ENCODE measurements around the gene PRCC. TPM values are rescaled to one million over a fixed set of nuclear protein-coding genes. Genes with fewer than 3 reads are reported as not detected.
A peak's percentile ranks its signal among the peaks of the same experiment; 100 is the strongest.

The PRCC gene, protein sequence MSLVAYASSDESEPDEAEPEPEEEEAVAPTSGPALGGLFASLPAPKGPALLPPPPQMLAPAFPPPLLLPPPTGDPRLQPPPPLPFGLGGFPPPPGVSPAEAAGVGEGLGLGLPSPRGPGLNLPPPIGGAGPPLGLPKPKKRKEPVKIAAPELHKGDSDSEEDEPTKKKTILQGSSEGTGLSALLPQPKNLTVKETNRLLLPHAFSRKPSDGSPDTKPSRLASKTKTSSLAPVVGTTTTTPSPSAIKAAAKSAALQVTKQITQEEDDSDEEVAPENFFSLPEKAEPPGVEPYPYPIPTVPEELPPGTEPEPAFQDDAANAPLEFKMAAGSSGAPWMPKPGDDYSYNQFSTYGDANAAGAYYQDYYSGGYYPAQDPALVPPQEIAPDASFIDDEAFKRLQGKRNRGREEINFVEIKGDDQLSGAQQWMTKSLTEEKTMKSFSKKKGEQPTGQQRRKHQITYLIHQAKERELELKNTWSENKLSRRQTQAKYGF
- total RNA-seq, result 16.3 TPM

DNA sequence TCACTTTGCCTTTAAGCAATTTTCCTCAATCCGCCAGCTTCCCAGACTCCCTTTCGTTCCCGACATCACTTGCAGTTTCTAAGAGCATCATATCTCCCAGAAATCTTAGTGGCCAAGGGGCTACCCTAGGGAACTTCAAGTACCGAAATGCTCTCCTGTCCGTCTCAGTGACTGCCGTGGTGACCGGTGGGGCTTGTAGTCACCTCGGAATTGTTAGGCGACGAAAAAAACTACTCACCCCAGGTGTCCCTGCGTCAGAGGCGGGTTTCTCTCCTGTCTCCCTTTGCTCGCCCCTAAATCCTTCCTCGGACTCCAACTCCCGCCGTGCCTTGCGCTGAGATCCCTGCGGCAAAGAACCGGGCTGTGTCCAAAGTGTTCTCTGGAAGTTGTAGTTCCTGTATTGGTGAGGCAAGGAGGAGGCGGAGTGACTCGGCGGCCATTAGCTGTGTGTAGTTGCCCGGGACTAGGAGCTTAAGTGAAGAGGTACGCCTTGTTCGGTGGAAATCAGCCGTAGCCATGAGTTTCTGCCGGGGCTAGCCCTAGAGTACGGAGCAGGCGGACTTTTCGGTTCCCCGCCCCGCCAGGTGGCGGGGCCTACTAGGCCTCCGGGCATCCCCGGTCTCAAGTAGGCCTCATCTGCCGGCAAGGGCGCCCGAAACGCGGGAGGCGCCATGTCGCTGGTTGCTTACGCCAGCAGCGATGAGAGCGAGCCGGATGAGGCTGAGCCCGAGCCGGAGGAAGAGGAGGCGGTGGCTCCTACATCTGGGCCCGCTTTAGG is at the start of gene PRCC:
TSS of gene PRCC (plus strand) at position 435 of the 778 bp plus-strand sequence. CDS start at position 672, 237 bp downstream.
- H3K9me3 ChIP-seq, result no peaks in the 10 kb centered on the region
- H3K27ac ChIP-seq, result peak within 1 kb of the TSS; percentile 90 to 96
- H3K27me3 ChIP-seq, result no peaks in the 10 kb centered on the region
- peak within 1 kb of the TSS; percentile 78 to 97 for H3K4me3 ChIP-seq
- DNase-seq (ENCODE audit: low spot score in 2 of 2), result peak; percentile 98 to 100
- no peaks in the 10 kb centered on the region for H3K36me3 ChIP-seq
- intact Hi-C loops (cut with DNase I), result loop anchor here (1.0 to 10.0 kb wide), 6 partner anchors 16 to 428 kb away; partner anchors contain the start of genes CCT3, CRABP2, ETV3 and HDGF
- TF ChIP-seq, protein P1, sequence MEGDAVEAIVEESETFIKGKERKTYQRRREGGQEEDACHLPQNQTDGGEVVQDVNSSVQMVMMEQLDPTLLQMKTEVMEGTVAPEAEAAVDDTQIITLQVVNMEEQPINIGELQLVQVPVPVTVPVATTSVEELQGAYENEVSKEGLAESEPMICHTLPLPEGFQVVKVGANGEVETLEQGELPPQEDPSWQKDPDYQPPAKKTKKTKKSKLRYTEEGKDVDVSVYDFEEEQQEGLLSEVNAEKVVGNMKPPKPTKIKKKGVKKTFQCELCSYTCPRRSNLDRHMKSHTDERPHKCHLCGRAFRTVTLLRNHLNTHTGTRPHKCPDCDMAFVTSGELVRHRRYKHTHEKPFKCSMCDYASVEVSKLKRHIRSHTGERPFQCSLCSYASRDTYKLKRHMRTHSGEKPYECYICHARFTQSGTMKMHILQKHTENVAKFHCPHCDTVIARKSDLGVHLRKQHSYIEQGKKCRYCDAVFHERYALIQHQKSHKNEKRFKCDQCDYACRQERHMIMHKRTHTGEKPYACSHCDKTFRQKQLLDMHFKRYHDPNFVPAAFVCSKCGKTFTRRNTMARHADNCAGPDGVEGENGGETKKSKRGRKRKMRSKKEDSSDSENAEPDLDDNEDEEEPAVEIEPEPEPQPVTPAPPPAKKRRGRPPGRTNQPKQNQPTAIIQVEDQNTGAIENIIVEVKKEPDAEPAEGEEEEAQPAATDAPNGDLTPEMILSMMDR (IDR thresholded peaks at IDR 0.05), result no peak
- H3K4me1 ChIP-seq, result peaks cover 0 to 28% of the 10 kb centered on the region in 2 donors

DNA sequence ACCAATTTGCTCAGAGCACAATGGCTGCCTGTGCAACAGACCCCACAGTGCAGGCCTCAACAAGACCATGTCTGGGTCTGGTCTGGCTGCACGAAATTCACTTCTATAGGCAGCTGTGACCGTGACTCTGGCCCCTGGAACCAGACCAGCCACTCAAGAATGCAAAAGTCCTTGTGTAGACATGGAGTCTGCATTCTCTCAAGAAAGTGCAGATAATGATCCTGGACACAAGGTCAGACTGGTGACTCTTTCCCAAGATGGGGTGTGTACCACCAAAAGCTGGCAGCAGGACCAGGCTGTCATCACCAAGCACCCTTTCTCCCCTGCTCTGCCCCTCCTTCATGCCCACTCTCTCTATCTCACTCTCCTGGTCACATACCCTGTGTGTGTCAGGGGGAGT is 46.2 kb upstream of the PRCC start:
- Histone ChIP-seq H3K4me1 (peaks cover 10 to 13% of the 10 kb centered on the region in 2 donors), H3K27me3 (no peaks in the 10 kb centered on the region), H3K9me3 (no peaks in the 10 kb centered on the region), H3K36me3 (peaks cover 26 to 42% of the 10 kb centered on the region in 2 donors), H3K4me3 (no peak overlapping the region), H3K27ac (no peak overlapping the region)
- intact Hi-C loops (cut with DNase I), result no loop called here
- DNase-seq (ENCODE audit: low spot score in 2 of 2), result no peak
- TF ChIP-seq, protein P1 (IDR thresholded peaks at IDR 0.05), result no peak

DNA sequence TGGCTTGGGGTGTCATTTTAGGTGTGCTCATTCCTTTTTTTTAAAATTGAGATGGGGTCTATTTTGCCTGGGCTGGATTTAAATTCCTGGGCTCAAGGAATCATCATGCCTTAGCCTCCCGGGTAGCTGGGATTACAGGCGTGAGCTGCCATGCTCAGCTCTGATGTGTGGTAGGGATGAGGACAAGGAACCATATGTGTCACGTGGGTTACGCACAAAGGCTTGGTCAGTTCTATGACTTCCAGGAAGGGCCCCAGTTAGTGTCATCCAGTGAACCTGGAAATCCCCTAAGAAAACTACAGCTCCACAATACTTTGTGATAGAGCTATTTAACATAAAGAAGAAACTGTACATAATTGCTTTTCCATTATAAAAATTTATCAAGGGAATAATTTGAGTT is 45.8 kb upstream of the PRCC start:
- intact Hi-C loops (cut with DNase I), result no loop called here
- H3K36me3 ChIP-seq, result peaks cover 26 to 42% of the 10 kb centered on the region in 2 donors
- H3K27ac ChIP-seq, result no peak overlapping the region
- TF ChIP-seq, protein P1 (IDR thresholded peaks at IDR 0.05), result no peak
- no peaks in the 10 kb centered on the region for H3K9me3 ChIP-seq
- H3K4me3 ChIP-seq, result no peak overlapping the region
- peaks cover 11 to 17% of the 10 kb centered on the region in 2 donors for H3K4me1 ChIP-seq
- no peaks in the 10 kb centered on the region for H3K27me3 ChIP-seq
- no peak for DNase-seq (ENCODE audit: low spot score in 2 of 2)

DNA sequence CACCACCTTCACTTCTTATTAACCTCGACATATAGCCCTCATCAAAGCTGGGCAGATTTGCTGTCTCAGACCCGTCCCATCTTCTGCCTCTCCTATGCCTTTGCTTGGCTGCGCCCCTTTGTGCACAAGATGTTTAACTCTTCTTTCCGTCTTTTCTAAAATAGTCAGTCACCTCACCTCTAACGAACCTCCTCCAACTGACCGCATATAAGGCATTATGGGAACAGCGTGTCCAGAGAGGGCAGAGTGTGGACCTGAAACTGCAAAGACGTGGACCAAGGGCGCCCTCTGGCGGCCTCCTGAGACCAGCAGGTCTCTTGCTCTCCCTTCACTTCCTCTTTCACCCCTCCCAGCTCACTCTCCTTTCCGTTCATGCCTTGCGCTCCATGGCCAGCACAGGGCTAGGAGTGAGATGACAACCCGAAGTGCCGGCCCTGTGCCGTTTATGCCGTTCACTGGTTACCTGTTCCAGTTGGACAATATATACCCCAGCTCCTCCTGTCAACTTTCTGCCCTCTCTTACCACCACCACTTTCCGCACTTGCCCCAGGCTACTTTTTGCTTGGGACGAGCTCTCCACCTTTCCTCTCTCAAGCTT is 41.6 kb upstream of the PRCC start:
- no peak overlapping the region for H3K27ac ChIP-seq
- peak overlapping the region; percentile 82 to 84 for H3K4me3 ChIP-seq
- peaks cover 24 to 35% of the 10 kb centered on the region in 2 donors for H3K4me1 ChIP-seq
- peak; percentile 51 to 94 for DNase-seq (ENCODE audit: low spot score in 2 of 2)
- H3K9me3 ChIP-seq, result no peaks in the 10 kb centered on the region
- no peaks in the 10 kb centered on the region for H3K27me3 ChIP-seq
- TF ChIP-seq, protein P1 (IDR thresholded peaks at IDR 0.05), result peak; percentile 86 to 92 (median 92)
- peaks cover 26 to 39% of the 10 kb centered on the region in 2 donors for H3K36me3 ChIP-seq
- intact Hi-C loops (cut with DNase I), result loop anchor here (1.0 to 5.0 kb wide), 3 partner anchors 36 to 268 kb away; no protein-coding TSS in a partner anchor

DNA sequence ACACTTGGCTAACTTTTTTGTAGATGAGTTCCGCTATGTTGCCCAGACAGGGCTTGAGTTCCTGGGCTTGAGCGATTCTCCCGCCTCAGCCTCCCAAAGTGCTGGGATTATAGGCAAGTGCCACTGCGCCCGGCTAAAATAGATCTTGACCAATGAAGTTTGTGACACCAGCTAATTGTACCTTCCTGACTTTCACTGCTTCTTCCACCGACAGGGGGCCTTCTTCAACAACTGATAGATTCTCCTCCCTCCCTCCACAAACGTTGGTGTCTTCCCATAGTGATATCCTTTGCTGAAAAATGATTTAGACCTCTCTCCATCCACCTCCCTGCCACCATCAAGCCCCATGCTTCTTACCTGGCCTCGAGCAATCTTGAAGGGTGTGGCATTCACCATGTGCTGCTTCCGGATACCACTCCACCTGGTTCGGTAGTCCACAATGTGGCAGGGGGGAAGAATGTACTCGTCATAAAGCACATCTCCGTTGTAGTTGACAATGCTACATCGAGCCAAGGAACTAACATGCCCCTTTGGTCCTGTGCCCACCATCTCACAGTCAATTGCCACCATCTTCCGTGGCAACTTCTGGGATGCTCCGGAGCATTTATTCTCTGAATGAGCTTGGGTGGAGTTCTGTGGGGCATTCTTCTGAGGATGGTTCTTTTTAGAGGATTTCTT is 40.6 kb upstream of the PRCC start:
- peak overlapping the region; percentile 82 to 84 for H3K4me3 ChIP-seq
- no peaks in the 10 kb centered on the region for H3K9me3 ChIP-seq
- no peak overlapping the region for H3K27ac ChIP-seq
- DNase-seq (ENCODE audit: low spot score in 2 of 2), result no peak
- TF ChIP-seq, protein P1 (IDR thresholded peaks at IDR 0.05), result peak; percentile 15 to 43 (median 41)
- H3K36me3 ChIP-seq, result peaks cover 19 to 30% of the 10 kb centered on the region in 2 donors
- intact Hi-C loops (cut with DNase I), result loop anchor here (5.0 kb wide), 1 partner anchor 269 kb away; no protein-coding TSS in a partner anchor
- peaks cover 24 to 35% of the 10 kb centered on the region in 2 donors for H3K4me1 ChIP-seq
- H3K27me3 ChIP-seq, result no peaks in the 10 kb centered on the region
